B cell (primary cell): ENCODE results near the gene ZNF223. TPM values are rescaled to one million over a fixed set of nuclear protein-coding genes. Genes with fewer than 3 reads are reported as not detected.

Source experiments
- ATAC-seq: fragments of 200-7000 bp; cut with Tn5 transposase; one replicate; pipeline ENCODE4 v1.10.0; 2021; ENCODE audit warnings: low read depth, mild to moderate bottlenecking, moderate number of reproducible peaks, moderate library complexity
- CTCF ChIA-PET: fragments of 350-600 bp; sonication (Branson Sonifier 250); formaldehyde crosslinking; loops from one replicate; lab custom pipeline; 2021; ENCODE audit warnings: antibody characterized with exemption, inconsistent platforms; lab: Charles Lee
- POLR2A ChIA-PET: fragments of 350-600 bp; sonication (Branson Sonifier 250); formaldehyde crosslinking; loops from one replicate; lab custom pipeline; 2021; ENCODE audit warnings: antibody characterized with exemption; lab: Charles Lee
- DNase-seq: peaks from one replicate; pipeline ENCODE4 v3.0.0; 2013
- H2AFZ ChIP-seq: 2 replicates; pipeline ENCODE4 v1.6.1; 2012; ENCODE audit warnings: mild to moderate bottlenecking, low read depth, low read length; ENCODE audit not compliant: insufficient read depth, poor library complexity, severe bottlenecking
- H3K27ac ChIP-seq, 2 donors: 1 replicate in 1 of 2; 2 replicates in 1 of 2; pipeline ENCODE4 v1.5.1; 2012 to 2013; ENCODE audit warnings: low read length in 2 of 2, mild to moderate bottlenecking in 2 of 2, moderate library complexity in 1 of 2
- H3K27me3 ChIP-seq, 4 experiments: fragments of 200-600 bp in 1 of 4; sonication (generic) in 1 of 4; replicated peaks in 1 of 4; 1 replicate in 2 of 4; 2 replicates in 2 of 4; pipeline versions ENCODE4 v1.6.1 to v1.7.0; 2013 to 2016; ENCODE audit warnings: low read length in 3 of 4, mild to moderate bottlenecking in 2 of 4, mixed read lengths in 1 of 4, moderate library complexity in 1 of 4; ENCODE audit not compliant: insufficient read depth in 4 of 4, control insufficient read depth in 3 of 4; ENCODE audit errors: control extremely low read depth in 1 of 4
- H3K36me3 ChIP-seq, 2 experiments: replicated peaks in 1 of 2; 1 replicate in 1 of 2; 2 replicates in 1 of 2; pipeline versions ENCODE4 v1.6.1 to v1.7.1; 2013; ENCODE audit warnings: low read length in 1 of 2; ENCODE audit not compliant: insufficient read depth in 2 of 2, control insufficient read depth in 1 of 2; ENCODE audit errors: control extremely low read depth in 1 of 2, extremely low read depth in 1 of 2
- H3K4me1 ChIP-seq, 2 donors: fragments of 200-600 bp in 1 of 2; sonication (generic) in 1 of 2; 1 replicate in 1 of 2; 2 replicates in 1 of 2; pipeline versions ENCODE4 v1.5.1 to v1.6.1; 2013 to 2017; ENCODE audit warnings: low read length in 2 of 2; ENCODE audit not compliant: control insufficient read depth in 2 of 2, insufficient read depth in 2 of 2
- H3K4me2 ChIP-seq: replicated peaks from 2 replicates; pipeline ENCODE3; 2012; ENCODE audit warnings: mild to moderate bottlenecking, low read depth, low read length; ENCODE audit not compliant: poor library complexity, severe bottlenecking
- H3K4me3 ChIP-seq, 5 experiments: fragments of 200-600 bp in 1 of 5; sonication (generic) in 1 of 5; 1 replicate in 3 of 5; 2 replicates in 2 of 5; pipeline versions ENCODE4 v1.5.1 to v1.7.0; 2011 to 2016; ENCODE audit warnings: low read length in 4 of 5, mild to moderate bottlenecking in 4 of 5, low read depth in 2 of 5, control low read depth in 1 of 5, moderate library complexity in 1 of 5; ENCODE audit not compliant: insufficient read depth in 1 of 5; ENCODE audit errors: control extremely low read depth in 1 of 5, extremely low read depth in 1 of 5
- H3K79me2 ChIP-seq: fragments of 200-600 bp; sonication (generic); one replicate; pipeline ENCODE4 v1.6.0; 2016; ENCODE audit warnings: low read length; ENCODE audit not compliant: control insufficient read depth, insufficient read depth
- H3K9ac ChIP-seq: fragments of 200-600 bp; sonication (generic); 2 replicates; pipeline ENCODE4 v1.6.1; 2017; ENCODE audit warnings: mild to moderate bottlenecking, low read length, moderate library complexity
- H3K9me3 ChIP-seq, 3 donors: one replicate each; pipeline versions ENCODE4 v1.6.1 to v1.7.1; 2013; ENCODE audit warnings: low read length in 2 of 3; ENCODE audit not compliant: control insufficient read depth in 2 of 3, insufficient read depth in 1 of 3; ENCODE audit errors: control extremely low read depth in 1 of 3
- H4K20me1 ChIP-seq: 2 replicates; pipeline ENCODE4 v1.6.0; 2012; ENCODE audit warnings: mild to moderate bottlenecking, low read length; ENCODE audit not compliant: insufficient read depth, control insufficient read depth, poor library complexity, severe bottlenecking
- H3K27ac Mint-ChIP-seq: one replicate; pipeline ENCODE4 v1.8.0; 2021; ENCODE audit warnings: mixed read lengths
- H3K27me3 Mint-ChIP-seq: one replicate; pipeline ENCODE4 v1.8.0; 2021; ENCODE audit warnings: mixed read lengths
- H3K4me1 Mint-ChIP-seq: one replicate; pipeline ENCODE4 v1.8.0; 2021; ENCODE audit warnings: mixed read lengths
- H3K4me3 Mint-ChIP-seq: one replicate; pipeline ENCODE4 v1.8.0; 2021; ENCODE audit warnings: mixed read lengths
- H3K9me3 Mint-ChIP-seq: one replicate; pipeline ENCODE4 v1.8.0; 2022; ENCODE audit warnings: mixed read lengths; ENCODE audit not compliant: insufficient read depth
- EZH2 ChIP-seq: IDR thresholded peaks from 2 replicates; pipeline ENCODE4 v1.6.1; 2012; ENCODE audit warnings: borderline replicate concordance, low read depth, mild to moderate bottlenecking, moderate library complexity, low read length; ENCODE audit not compliant: insufficient read depth, poor library complexity, severe bottlenecking
- WGBS: methylation state at CpG from one replicate; pipeline ENCODE4 v1.1.5; 2013; ENCODE audit warnings: missing lambda C conversion rate; ENCODE audit not compliant: insufficient coverage; 5-methylcytosine and 5-hydroxymethylcytosine counted together
- intact Hi-C: fragments of 100-400 bp; cut with micrococcal nuclease; formaldehyde crosslinking; loops from one replicate; pipeline ENCODE4 v1.10.0; 2022
- polyA plus RNA-seq: library from polyadenylated mRNA; depleted of rRNA; stranded (reverse); fragments of >200 nt; gene quantifications from 2 replicates; pipeline ENCODE4 v1.2.3, GENCODE V29; 2012
- total RNA-seq, 2 donors: library from RNA; stranded (reverse); fragments of 120-200 nt in 1 of 2; gene quantifications; 1 replicate in 1 of 2; 2 replicates in 1 of 2; pipeline versions ENCODE4 v1.2.3 to v1.2.4, GENCODE V29; 2013 to 2022
- TF ChIP-seq, protein P1 (sequence below): fragments of 200-600 bp; IDR thresholded peaks from one replicate; pipeline ENCODE4 v1.8.0; 2022; ENCODE audit warnings: antibody characterized with exemption, mild to moderate bottlenecking

The ZNF223 gene
- total and polyA plus RNA-seq, 2 donors (not counting 1 experiment from before 2014, with no cell fraction given), result 2.9 to 7.3 TPM

DNA sequence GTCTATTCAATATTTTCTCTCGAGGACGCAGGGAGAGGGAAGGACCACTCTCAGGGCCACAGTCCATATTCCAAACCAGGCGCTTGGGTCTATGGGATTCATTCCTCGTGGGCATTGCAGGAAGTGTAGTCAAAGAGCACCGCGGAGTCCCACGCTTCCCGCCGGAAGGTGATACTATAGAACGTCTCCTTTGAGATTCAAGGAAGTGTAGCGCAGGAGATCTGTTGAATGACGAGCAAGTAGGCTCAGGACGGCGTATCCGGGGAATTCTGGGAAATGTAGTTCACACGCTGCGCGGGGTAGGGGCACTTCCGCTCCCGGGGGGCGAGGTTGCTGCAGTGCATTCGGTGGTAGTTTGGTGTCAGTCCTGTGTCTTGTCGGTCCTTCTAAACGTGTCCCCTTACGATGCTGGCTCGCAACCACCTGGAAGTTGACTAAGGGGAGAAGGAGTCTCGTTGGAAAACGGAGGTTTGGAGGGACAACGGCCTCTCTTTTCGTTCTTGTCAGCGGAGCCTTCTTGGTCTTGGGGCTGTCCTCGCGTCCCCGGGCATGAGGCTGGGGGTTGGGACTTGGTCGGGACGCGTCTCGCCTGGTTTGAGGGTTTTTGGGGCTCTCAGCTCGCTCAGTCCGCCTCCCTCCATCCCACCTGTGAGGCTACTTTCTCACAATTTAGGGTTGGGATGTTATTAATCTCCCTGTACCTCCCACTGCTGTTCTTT is 20.1 kb downstream of the ZNF223 start, which contains the start of gene ZNF284:
Gene ZNF284, plus strand, starts transcription at position 336 of the 719 bp plus-strand sequence. CDS start 4,231 bp downstream, outside the sequence.
- Histone ChIP-seq H3K4me2 (peak within 1 kb of the TSS; percentile 84), H3K4me3 (peak within 1 kb of the TSS; percentile 68 to 89 (median 76)), H3K79me2 (no peaks in the 10 kb centered on the region), H2AFZ (peak within 1 kb of the TSS; percentile 94), H3K27me3 (no peaks in the 10 kb centered on the region), H3K27ac (peak within 1 kb of the TSS; percentile 32 to 47), H3K9me3 (peaks cover 11 to 12% (median 12%) of the 10 kb centered on the region in 3 donors), H3K36me3 (no peaks in the 10 kb centered on the region), H4K20me1 (no peaks in the 10 kb centered on the region), H3K4me1 (peaks cover 13 to 16% of the 10 kb centered on the region in 2 donors), H3K9ac (peak within 1 kb of the TSS; percentile 73)
- intact Hi-C loops, result loop anchor here (1.0 to 10.0 kb wide), 11 partner anchors 21 to 247 kb away; partner anchors contain the start of genes ZNF222, ZNF224, ZNF225 and ZNF226
- H3K27ac Mint-ChIP-seq, result peak within 1 kb of the TSS; percentile 76
- ChIA-PET POLR2A (interaction anchor here (0.6 kb wide), 1 partner anchor 140 kb away, joined by 9 read pairs; no protein-coding TSS in a partner anchor), CTCF (interaction anchor here (1.1 kb wide), 1 partner anchor 9 kb away, joined by 4 read pairs; no protein-coding TSS in a partner anchor)
- H3K9me3 Mint-ChIP-seq, result peaks cover 23% of the 10 kb centered on the region
- H3K4me3 Mint-ChIP-seq, result peak within 1 kb of the TSS; percentile 89
- ATAC-seq (peak; percentile 100), DNase-seq (peak; percentile 89)
- 2% methylated on average over 34 of the region's 40 CpGs for WGBS
- H3K4me1 Mint-ChIP-seq, result peaks cover 25% of the 10 kb centered on the region
- no peaks in the 10 kb centered on the region for H3K27me3 Mint-ChIP-seq
- TF ChIP-seq EZH2, result no peak
- TF ChIP-seq, protein P1, sequence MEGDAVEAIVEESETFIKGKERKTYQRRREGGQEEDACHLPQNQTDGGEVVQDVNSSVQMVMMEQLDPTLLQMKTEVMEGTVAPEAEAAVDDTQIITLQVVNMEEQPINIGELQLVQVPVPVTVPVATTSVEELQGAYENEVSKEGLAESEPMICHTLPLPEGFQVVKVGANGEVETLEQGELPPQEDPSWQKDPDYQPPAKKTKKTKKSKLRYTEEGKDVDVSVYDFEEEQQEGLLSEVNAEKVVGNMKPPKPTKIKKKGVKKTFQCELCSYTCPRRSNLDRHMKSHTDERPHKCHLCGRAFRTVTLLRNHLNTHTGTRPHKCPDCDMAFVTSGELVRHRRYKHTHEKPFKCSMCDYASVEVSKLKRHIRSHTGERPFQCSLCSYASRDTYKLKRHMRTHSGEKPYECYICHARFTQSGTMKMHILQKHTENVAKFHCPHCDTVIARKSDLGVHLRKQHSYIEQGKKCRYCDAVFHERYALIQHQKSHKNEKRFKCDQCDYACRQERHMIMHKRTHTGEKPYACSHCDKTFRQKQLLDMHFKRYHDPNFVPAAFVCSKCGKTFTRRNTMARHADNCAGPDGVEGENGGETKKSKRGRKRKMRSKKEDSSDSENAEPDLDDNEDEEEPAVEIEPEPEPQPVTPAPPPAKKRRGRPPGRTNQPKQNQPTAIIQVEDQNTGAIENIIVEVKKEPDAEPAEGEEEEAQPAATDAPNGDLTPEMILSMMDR, result no peak
